PC-3 (cell line): ENCODE measurements around the gene TSFM. TPM values are rescaled to one million over a fixed set of nuclear protein-coding genes. Genes with fewer than 3 reads are reported as not detected.

Source experiments
- ATAC-seq: fragments of 200-7000 bp; cut with Tn5 transposase; 2 replicates; pipeline ENCODE4 v1.9.1; 2020; ENCODE audit warnings: mild to moderate bottlenecking, moderate library complexity
- BruUV-seq: library from RNA; stranded (reverse); fragments of 400-500 nt; replicated peaks from 2 replicates; lab custom pipeline; 2021; lab: Mats Ljungman, UMichigan
- CTCF ChIA-PET: fragments of 300-600 bp; sonication (Branson Sonifier 250); formaldehyde crosslinking; loops from one replicate; lab custom pipeline; 2022; ENCODE audit warnings: antibody characterized with exemption; lab: Charles Lee
- POLR2A ChIA-PET: fragments of 300-600 bp; sonication (Branson Sonifier 250); formaldehyde crosslinking; loops from one replicate; lab custom pipeline; 2022; ENCODE audit warnings: antibody characterized with exemption; ENCODE audit not compliant: unreplicated experiment; lab: Charles Lee
- DNase-seq: peaks from one replicate; pipeline ENCODE4 v3.0.0-alpha.2; 2015
- H2AFZ ChIP-seq: fragments of 300-600 bp; sonication (generic); 2 replicates; pipeline ENCODE4 v1.6.0; 2016; ENCODE audit warnings: antibody characterized with exemption, low read length
- H3F3A ChIP-seq: fragments of 300-600 bp; sonication (generic); one replicate; pipeline ENCODE4 v1.6.0; 2017; ENCODE audit warnings: antibody characterized with exemption, low read length, control low read depth, mild to moderate bottlenecking; ENCODE audit not compliant: unreplicated experiment
- H3K27ac ChIP-seq: fragments of 300-600 bp; sonication (generic); 2 replicates; pipeline ENCODE4 v1.5.1; 2016; ENCODE audit warnings: mild to moderate bottlenecking, low read length
- H3K27me3 ChIP-seq: fragments of 300-600 bp; sonication (generic); 2 replicates; pipeline ENCODE4 v1.6.1; 2016; ENCODE audit warnings: low read length, mixed read lengths
- H3K36me3 ChIP-seq: fragments of 300-600 bp; sonication (generic); 2 replicates; pipeline ENCODE4 v1.6.1; 2016; ENCODE audit warnings: low read depth, mixed run types, low read length, mixed read lengths
- H3K4me1 ChIP-seq: fragments of 300-600 bp; sonication (generic); 2 replicates; pipeline ENCODE4 v1.5.1; 2016; ENCODE audit warnings: low read length; ENCODE audit not compliant: insufficient read depth
- H3K4me2 ChIP-seq: fragments of 300-600 bp; sonication (generic); 2 replicates; pipeline ENCODE4 v1.6.0; 2016; ENCODE audit warnings: low read length
- H3K4me3 ChIP-seq: fragments of 300-600 bp; sonication (generic); 2 replicates; pipeline ENCODE4 v1.5.1; 2016; ENCODE audit warnings: mild to moderate bottlenecking, low read length, mixed read lengths
- H3K79me2 ChIP-seq: fragments of 300-600 bp; sonication (generic); 2 replicates; pipeline ENCODE4 v1.6.1; 2017; ENCODE audit warnings: low read length, mixed read lengths
- H3K9ac ChIP-seq: fragments of 300-600 bp; sonication (generic); 2 replicates; pipeline ENCODE4 v1.6.0; 2016; ENCODE audit warnings: mild to moderate bottlenecking, low read length
- H3K9me2 ChIP-seq: fragments of 300-600 bp; sonication (generic); replicated peaks from 2 replicates; pipeline ENCODE4 v1.6.1; 2016; ENCODE audit warnings: mixed run types, low read length, mixed read lengths
- H3K9me3 ChIP-seq: fragments of 300-600 bp; sonication (generic); 2 replicates; pipeline ENCODE4 v1.6.1; 2016; ENCODE audit warnings: low read length, mixed read lengths
- H4K20me1 ChIP-seq: fragments of 300-600 bp; sonication (generic); 2 replicates; pipeline ENCODE4 v1.6.1; 2016; ENCODE audit warnings: low read length, mixed read lengths
- EZH2 ChIP-seq: fragments of 300-600 bp; sonication (generic); IDR thresholded peaks from one replicate; pipeline ENCODE4 v1.6.1; 2017; ENCODE audit warnings: antibody characterized with exemption, mild to moderate bottlenecking, low read length; ENCODE audit not compliant: unreplicated experiment
- EZH2phosphoT487 ChIP-seq: fragments of 300-600 bp; sonication (generic); IDR thresholded peaks from 2 replicates; pipeline ENCODE4 v1.6.1; 2018; ENCODE audit warnings: mild to moderate bottlenecking, antibody characterized with exemption, low read length, borderline replicate concordance
- intact Hi-C: fragments of 100-400 bp; cut with micrococcal nuclease; formaldehyde crosslinking; loops from 2 replicates; pipeline ENCODE4 v1.9.0; 2023
- total RNA-seq: library from RNA; depleted of rRNA; stranded (reverse); fragments of >200 nt; gene quantifications from 2 replicates; pipeline ENCODE4 v1.2.3, GENCODE V29; 2014
- TF ChIP-seq, protein P1 (sequence below): fragments of 300-600 bp; sonication (generic); conservative IDR thresholded peaks from 2 replicates; pipeline ENCODE4 v1.5.1; 2017; ENCODE audit warnings: antibody characterized with exemption, low read depth, mild to moderate bottlenecking, low read length

Gene TSFM
- total RNA-seq, 1 experiment from 2014 or later, result 63.0 TPM

DNA sequence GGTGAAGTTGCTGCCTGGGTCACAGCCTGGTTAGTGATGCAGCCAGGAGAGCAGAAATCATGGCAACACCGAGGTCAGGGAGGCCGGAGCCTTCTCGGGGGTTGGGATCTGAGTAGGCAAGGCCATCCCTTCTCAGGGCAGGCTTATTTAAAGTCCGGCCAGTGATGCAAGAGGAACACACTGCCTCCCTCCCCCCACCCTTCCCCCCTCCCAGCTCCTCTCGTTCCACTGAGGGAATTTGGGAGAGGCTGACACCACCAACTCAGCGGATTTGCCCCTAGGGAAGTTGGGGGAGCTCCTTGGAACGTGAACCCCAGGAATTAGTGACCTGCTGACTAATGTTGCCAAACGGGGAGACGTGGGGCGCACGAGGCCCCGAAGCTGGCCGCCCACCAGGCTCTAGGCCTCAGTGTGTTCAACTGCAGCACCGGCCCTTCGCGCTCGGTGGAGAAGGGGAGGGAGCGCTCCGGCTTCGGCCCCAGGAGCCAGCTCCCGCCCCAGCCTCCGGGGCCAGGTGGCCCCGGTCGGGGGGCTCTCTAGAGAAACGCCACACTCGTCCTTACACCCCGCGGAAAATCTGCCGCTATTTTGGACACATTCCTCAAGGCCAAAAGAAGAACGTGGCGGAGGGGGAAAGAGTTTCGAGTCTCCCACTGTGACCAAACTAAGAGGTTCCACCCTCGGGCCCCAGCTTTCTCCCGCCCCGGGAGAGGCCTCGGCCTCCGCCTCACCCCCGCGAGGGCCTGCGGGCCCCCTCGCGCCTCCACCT is 62.3 kb downstream of the TSFM start:
- ChIA-PET CTCF (interaction anchor here (1.2 kb wide), 1 partner anchor 119 kb away, joined by 3 read pairs; no protein-coding TSS in a partner anchor), POLR2A (interaction anchor here (0.6 to 0.7 kb wide), 3 partner anchors 42 to 1848 kb away, joined by 4 to 9 read pairs (median 5); partner anchors contain the start of gene SUOX)
- ATAC-seq, result peak; percentile 21
- peak overlapping the region; percentile 93 for H2AFZ ChIP-seq
- H4K20me1 ChIP-seq, result peaks cover 34% of the 10 kb centered on the region
- H3K9me3 ChIP-seq, result no peaks in the 10 kb centered on the region
- no peaks in the 10 kb centered on the region for H3K36me3 ChIP-seq
- TF ChIP-seq EZH2 (no peak), EZH2phosphoT487 (no peak)
- TF ChIP-seq, protein P1, sequence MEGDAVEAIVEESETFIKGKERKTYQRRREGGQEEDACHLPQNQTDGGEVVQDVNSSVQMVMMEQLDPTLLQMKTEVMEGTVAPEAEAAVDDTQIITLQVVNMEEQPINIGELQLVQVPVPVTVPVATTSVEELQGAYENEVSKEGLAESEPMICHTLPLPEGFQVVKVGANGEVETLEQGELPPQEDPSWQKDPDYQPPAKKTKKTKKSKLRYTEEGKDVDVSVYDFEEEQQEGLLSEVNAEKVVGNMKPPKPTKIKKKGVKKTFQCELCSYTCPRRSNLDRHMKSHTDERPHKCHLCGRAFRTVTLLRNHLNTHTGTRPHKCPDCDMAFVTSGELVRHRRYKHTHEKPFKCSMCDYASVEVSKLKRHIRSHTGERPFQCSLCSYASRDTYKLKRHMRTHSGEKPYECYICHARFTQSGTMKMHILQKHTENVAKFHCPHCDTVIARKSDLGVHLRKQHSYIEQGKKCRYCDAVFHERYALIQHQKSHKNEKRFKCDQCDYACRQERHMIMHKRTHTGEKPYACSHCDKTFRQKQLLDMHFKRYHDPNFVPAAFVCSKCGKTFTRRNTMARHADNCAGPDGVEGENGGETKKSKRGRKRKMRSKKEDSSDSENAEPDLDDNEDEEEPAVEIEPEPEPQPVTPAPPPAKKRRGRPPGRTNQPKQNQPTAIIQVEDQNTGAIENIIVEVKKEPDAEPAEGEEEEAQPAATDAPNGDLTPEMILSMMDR, result no peak
- H3K4me3 ChIP-seq, result peak overlapping the region; percentile 99
- peaks cover 6% of the 10 kb centered on the region; the same call in 1 of the 2 replicates for H3K4me1 ChIP-seq
- H3K4me2 ChIP-seq, result peak overlapping the region; percentile 98
- peak overlapping the region; percentile 56 for H3K27ac ChIP-seq
- DNase-seq, result peak; percentile 43
- H3F3A ChIP-seq, result no peaks in the 10 kb centered on the region
- peaks cover 65% of the 10 kb centered on the region for H3K79me2 ChIP-seq
- H3K9me2 ChIP-seq, result no peaks in the 10 kb centered on the region
- H3K9ac ChIP-seq, result peak overlapping the region; percentile 76
- intact Hi-C loops, result loop anchor here (1.0 kb wide), 1 partner anchor 60 kb away; no protein-coding TSS in a partner anchor
- H3K27me3 ChIP-seq, result no peaks in the 10 kb centered on the region
- TSS peak; percentile 49 for BruUV-seq

DNA sequence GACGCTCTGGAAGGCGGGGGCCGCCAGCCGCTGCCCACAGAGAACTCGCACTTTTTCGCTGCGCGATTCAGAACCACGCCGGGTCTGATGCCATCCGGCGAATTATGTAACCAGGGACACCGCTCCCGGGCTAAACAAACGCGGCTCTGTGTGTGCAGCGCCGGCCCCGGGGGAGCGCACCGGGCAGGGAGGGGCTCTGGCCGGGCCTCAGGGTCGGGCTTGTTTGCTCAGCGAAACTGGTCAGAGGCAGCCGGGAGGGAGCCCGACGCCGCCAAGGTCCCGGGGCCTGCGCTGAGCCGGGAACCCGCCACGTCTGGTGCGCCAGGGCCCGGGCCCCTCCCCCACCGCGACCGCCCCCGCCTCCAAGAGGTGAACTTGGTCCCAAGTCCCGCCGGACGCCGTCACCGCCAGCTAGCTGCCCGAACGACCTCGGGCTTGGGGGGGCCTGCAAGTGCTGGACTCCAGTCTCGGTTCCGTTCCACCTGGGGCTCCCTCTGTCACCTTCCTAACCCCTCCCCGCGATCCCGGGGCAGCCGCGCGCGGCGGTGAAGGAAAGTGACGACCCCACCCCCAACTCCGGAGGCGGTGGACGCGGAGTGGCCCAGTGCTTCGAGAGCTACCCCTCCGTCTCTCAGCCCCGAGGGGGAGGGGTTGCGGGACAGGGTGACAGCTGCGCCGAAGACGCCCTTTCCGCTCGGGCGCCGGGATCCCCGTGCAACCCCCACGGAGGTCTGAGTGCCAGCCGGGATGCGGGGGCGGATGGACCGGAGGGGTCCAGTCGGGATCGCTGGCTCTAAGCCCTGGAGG is 63.1 kb downstream of the TSFM start:
- TF ChIP-seq EZH2phosphoT487 (no peak), EZH2 (no peak)
- TF ChIP-seq, protein P1, result no peak
- Histone ChIP-seq H3K9me3 (no peaks in the 10 kb centered on the region), H3K36me3 (no peaks in the 10 kb centered on the region), H2AFZ (peak overlapping the region; percentile 93), H4K20me1 (peaks cover 28% of the 10 kb centered on the region), H3K9ac (peak overlapping the region; percentile 76), H3K4me3 (peak overlapping the region; percentile 99), H3K9me2 (no peaks in the 10 kb centered on the region), H3K27me3 (no peaks in the 10 kb centered on the region), H3F3A (no peaks in the 10 kb centered on the region), H3K4me1 (peaks cover 6% of the 10 kb centered on the region; the same call in 1 of the 2 replicates), H3K27ac (peak overlapping the region; percentile 56), H3K79me2 (peaks cover 57% of the 10 kb centered on the region), H3K4me2 (peak overlapping the region; percentile 98)
- DNase-seq, result peak; percentile 47
- POLR2A ChIA-PET, result no interaction called here
- CTCF ChIA-PET, result interaction anchor here (0.6 kb wide), 1 partner anchor 59 kb away, joined by 15 read pairs; no protein-coding TSS in a partner anchor
- ATAC-seq, result peak; percentile 42
- no TSS peak for BruUV-seq
- intact Hi-C loops, result loop anchor here (1.0 to 2.0 kb wide), 2 partner anchors 19 to 60 kb away; no protein-coding TSS in a partner anchor
